Measurements from ENCODE around the gene CAGE1.
"Not testable (repeated sequence)": the region's sequence is repeated elsewhere in the genome, so short reads cannot be mapped to it uniquely, and the experiment has no call there.

CAGE1 gene

GRCh38 chr6:7331452-7331851 lies 58.1 kb downstream of the CAGE1 start:
- DNase-seq (ENCODE audit: low read depth in 2 of 2) = no peak
- H3K4me3 ChIP-seq (replicated peaks in 1 of 2; ENCODE audit: low read depth in 2 of 2, low read length in 2 of 2) = no peak overlapping the region
- no peak for TF ChIP-seq CTCF (IDR thresholded peaks at IDR 0.05; ENCODE audit: low read depth, low read length)

- no peak for DNase-seq (ENCODE audit: low read depth in 2 of 2)
- H3K4me3 ChIP-seq (replicated peaks in 1 of 2; ENCODE audit: low read depth in 2 of 2, low read length in 2 of 2) = no peak overlapping the region
- no peak for TF ChIP-seq CTCF (IDR thresholded peaks at IDR 0.05; ENCODE audit: low read depth, low read length)
Observed at GRCh38 chr6:7328243-7328642, 61.3 kb downstream of the CAGE1 start.

GRCh38 chr6:7325750-7326149 lies 63.8 kb downstream of the CAGE1 start:
- TF ChIP-seq CTCF (IDR thresholded peaks at IDR 0.05; ENCODE audit: low read depth, low read length) = no peak
- no peak for DNase-seq (ENCODE audit: low read depth in 2 of 2)
- no peak overlapping the region for H3K4me3 ChIP-seq (replicated peaks in 1 of 2; ENCODE audit: low read depth in 2 of 2, low read length in 2 of 2)

GRCh38 chr6:7324520-7324919 lies 65.0 kb downstream of the CAGE1 start:
- no peak for TF ChIP-seq CTCF (IDR thresholded peaks at IDR 0.05; ENCODE audit: low read depth, low read length)
- H3K4me3 ChIP-seq (replicated peaks in 1 of 2; ENCODE audit: low read depth in 2 of 2, low read length in 2 of 2) = no peak overlapping the region
- no peak for DNase-seq (ENCODE audit: low read depth in 2 of 2)

GRCh38 chr6:7323074-7323473 lies 66.5 kb downstream of the CAGE1 start:
- no peak for DNase-seq (ENCODE audit: low read depth in 2 of 2)
- no peak for TF ChIP-seq CTCF (IDR thresholded peaks at IDR 0.05; ENCODE audit: low read depth, low read length)
- no peak overlapping the region for H3K4me3 ChIP-seq (replicated peaks in 1 of 2; ENCODE audit: low read depth in 2 of 2, low read length in 2 of 2)

GRCh38 chr6:7321866-7322265 lies 67.7 kb downstream of the CAGE1 start:
- not testable (repeated sequence) for DNase-seq (ENCODE audit: low read depth in 2 of 2); H3K4me3 ChIP-seq (replicated peaks in 1 of 2; ENCODE audit: low read depth in 2 of 2, low read length in 2 of 2)

- DNase-seq (ENCODE audit: low read depth in 2 of 2); H3K4me3 ChIP-seq (replicated peaks in 1 of 2; ENCODE audit: low read depth in 2 of 2, low read length in 2 of 2): not testable (repeated sequence)
Observed at GRCh38 chr6:7319406-7319805, 70.1 kb downstream of the CAGE1 start.

- no peak overlapping the region for H3K4me3 ChIP-seq (replicated peaks in 1 of 2; ENCODE audit: low read depth in 2 of 2, low read length in 2 of 2)
- no peak for DNase-seq (ENCODE audit: low read depth in 2 of 2)
- no peak for TF ChIP-seq CTCF (IDR thresholded peaks at IDR 0.05; ENCODE audit: low read depth, low read length)
Observed at GRCh38 chr6:7317538-7317937, 72.0 kb downstream of the CAGE1 start.

Data from cardiac fibroblast (primary cell).